Activated naive CD4-positive, alpha-beta T cell treated with anti-CD3 and anti-CD28 coated beads, Interleukin-2, amount 50 U/mL, for 16 hours (primary cell): Measurements from ENCODE around the gene FKBP7.
A peak's percentile ranks its signal among the peaks of the same experiment; 100 is the strongest.
"Not testable (repeated sequence)": the region's sequence is repeated elsewhere in the genome, so short reads cannot be mapped to it uniquely, and the experiment has no call there.

Source experiments
- DNase-seq: peaks from one replicate; pipeline ENCODE4 v3.0.0-alpha.2; 2020

Gene FKBP7, protein sequence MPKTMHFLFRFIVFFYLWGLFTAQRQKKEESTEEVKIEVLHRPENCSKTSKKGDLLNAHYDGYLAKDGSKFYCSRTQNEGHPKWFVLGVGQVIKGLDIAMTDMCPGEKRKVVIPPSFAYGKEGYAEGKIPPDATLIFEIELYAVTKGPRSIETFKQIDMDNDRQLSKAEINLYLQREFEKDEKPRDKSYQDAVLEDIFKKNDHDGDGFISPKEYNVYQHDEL

DNA sequence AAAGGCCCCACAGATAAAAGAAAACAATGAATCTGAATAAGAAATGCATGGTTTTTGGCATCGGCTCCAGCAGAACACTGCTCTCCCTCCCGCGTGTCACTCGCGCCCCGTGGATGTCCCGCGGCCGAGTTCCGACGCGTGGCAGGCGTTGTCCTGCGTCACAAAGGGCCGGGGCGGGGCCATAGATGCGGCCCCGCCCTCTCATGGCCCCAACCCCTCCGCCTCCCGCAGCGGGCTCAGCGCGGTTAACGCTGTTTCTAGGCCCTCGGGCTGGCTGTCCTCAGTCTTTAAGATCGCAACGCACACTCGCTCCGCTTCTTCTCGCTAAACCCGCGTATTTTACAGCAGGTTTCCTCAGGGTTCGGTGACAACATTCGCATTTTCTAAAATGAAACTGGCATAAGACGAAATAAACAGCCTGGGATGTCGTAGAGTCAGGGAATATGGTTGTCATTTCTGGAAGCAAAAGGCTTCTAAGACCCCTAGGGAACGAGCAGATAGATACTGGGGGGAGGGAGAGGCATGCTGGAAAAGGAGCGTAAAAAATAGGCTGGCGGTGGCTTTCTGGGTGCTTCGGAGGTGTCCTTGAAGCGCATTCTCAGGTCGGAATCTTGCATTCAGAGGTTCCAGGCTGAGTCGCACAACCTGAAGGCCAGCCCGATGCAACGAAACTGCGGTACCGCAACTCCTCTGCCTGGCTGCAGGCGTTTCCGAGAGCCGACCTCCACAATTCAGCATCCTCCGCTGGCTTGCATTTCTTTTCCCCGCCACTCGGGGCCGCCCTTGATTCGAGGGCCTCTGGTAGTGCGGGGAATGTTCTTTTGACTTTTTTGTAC, at the start of gene FKBP7:
FKBP7 (minus strand) TSS at position 162 of the 836 bp plus-strand sequence; CDS start at position 61, 101 bp downstream.
- DNase-seq, result peak; percentile 82

GRCh38 chr2:178527592-178527991, 49.2 kb upstream of the FKBP7 start:
- DNase-seq, result no peak

GRCh38 chr2:178526256-178526655, 47.9 kb upstream of the FKBP7 start:
- no peak for DNase-seq

DNA sequence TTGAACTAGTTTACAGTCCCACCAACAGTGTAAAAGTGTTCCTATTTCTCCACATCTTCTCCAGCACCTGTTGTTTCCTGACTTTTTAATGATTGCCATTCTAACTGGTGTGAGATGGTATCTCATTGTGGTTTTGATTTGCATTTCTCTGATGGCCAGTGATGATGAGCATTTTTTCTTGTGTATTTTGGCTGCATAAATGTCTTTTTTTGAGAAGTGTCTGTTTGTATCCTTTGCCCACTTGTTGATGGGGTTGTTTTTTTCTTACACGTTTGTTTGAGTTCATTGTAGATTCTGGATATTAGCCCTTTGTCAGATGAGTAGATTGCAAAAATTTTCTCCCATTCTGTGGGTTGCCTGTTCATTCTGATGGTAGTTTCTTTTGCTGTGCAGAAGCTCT, 47.1 kb upstream of the FKBP7 start:
- DNase-seq, result not testable (repeated sequence)

- not testable (repeated sequence) for DNase-seq
Measured at GRCh38 chr2:178525010-178525409, 46.6 kb upstream of the FKBP7 start.

- no peak for DNase-seq
Measured at GRCh38 chr2:178523596-178524134, 45.3 kb upstream of the FKBP7 start.

- peak; percentile 83 for DNase-seq
Measured at GRCh38 chr2:178522950-178523595, 44.7 kb upstream of the FKBP7 start.

GRCh38 chr2:178521304-178522150, 43.1 kb upstream of the FKBP7 start:
- no peak for DNase-seq

GRCh38 chr2:178517496-178517895, 39.1 kb upstream of the FKBP7 start:
- no peak for DNase-seq

DNA sequence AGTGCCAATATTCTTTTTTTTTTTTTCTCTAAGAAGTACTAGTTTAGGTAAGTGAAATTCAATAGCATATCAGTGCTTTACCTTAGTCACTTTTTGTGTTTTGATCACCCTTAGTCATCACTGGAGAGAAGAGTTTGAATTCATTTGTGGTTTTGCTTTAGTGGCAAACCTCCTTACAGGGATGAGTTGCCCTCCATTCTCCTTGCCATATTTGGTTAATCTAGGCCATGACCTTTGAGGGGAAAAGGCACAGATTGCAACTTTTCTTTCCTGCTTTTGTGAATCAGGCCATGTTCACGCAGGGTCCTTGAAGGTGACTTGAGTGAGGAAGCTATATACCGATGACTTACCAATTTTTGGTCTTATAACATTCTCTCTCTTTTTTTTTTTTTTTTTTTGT, 36.3 kb upstream of the FKBP7 start:
- DNase-seq, result peak; percentile 39

DNA sequence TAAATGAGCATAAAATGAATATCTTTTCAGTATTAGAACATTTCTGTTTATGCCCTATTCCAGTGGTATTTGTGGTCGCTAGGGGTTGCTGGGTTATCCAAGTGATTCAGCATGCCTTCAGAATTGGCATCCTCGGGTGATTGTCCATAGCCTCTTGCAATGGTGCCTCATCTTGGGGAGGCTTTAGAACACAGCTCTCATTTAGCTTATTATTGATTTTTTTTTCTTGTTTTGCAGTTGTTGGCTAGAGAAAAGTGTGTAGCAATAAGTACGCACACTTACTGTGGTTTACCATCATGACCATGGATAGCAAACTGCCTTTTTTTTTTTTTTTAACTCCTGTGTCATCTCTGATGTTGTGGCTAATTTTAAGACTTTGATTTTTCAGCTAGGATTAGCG, 35.5 kb upstream of the FKBP7 start:
- no peak for DNase-seq

- DNase-seq, result no peak
Measured at GRCh38 chr2:178512484-178512883, 34.1 kb upstream of the FKBP7 start.

DNA sequence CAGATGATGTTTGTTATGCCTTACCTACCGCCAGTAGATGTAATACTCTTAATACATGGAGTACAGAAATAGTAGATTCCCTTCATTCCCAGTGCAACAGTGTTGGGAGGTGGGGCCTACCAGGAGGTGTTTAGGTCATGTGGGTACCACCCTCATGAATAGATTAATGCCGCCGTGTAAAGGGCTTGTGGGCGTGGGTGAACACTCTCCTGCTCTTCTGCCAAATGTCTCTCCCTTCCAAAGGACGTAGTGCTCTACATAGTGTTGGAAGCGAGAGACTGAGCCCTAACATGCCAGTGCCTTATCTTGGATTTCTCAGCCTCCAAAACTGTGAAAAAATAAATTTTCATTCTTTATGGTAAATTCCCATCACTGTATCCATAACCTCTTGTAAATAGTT, 32.0 kb upstream of the FKBP7 start:
- DNase-seq, result no peak

- no peak for DNase-seq
Measured at GRCh38 chr2:178508646-178509045, 30.2 kb upstream of the FKBP7 start.

DNA sequence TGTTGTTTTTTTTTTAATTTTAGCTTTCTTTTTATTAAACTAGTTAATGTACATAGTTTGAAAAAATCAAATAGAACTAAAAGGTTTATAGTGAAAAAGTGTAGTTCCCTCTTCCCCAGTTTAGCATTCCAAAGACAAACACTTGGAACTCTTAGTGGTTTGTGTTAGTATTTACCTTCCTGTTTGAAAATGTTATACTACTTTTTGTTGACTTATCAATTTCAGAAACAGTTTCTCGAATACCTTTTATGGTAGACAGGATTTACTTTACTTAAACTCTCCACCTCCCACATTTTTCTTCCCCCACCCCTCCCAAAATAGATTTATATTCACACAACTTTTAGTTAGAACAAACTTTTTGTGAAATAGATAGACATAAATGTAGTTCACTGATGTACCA, 28.5 kb upstream of the FKBP7 start:
- DNase-seq, result no peak

- DNase-seq, result no peak
Measured at GRCh38 chr2:178506524-178506923, 28.1 kb upstream of the FKBP7 start.

GRCh38 chr2:178506101-178506500, 27.7 kb upstream of the FKBP7 start:
- no peak for DNase-seq

GRCh38 chr2:178502751-178503150, 24.4 kb upstream of the FKBP7 start:
- DNase-seq, result no peak

- no peak for DNase-seq
Measured at GRCh38 chr2:178499640-178500039, 21.2 kb upstream of the FKBP7 start.

DNA sequence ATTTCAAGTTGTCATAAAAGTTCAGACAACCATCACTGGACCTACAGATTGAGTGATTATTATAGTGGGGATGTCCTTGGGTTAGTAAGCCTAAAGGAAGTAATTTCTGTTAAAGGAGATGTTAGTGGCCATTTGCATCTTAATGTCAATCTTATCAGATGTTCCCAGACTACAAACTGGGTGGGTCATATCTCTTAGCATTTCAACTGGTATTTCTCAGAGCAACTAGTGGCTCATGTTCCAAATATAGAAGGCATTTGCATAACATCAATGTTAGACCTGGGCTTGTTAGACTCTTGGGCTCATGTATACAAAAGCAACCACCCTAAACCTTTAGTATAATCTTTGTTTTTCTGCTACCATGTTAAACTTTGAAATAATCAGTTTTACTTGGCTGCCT, 19.7 kb upstream of the FKBP7 start:
- no peak for DNase-seq

DNA sequence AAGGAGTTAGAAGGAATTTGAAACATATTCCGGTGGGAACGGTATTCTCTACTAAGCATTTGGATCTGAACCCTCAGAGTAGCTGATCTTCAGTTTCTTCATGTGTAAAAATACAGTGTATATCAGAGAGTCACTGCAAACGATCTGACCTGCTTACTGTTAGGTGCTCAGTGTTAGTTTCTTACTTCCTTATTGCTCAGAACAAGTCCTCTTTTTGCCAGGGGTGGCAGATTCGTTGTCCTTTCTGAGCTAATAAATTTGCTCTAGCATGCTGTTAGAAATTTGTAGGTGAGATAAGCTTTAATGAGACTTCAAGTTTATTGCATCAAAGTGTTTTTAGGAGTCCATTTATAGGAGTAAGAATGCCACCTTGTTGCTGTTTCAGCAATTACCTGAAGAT, 17.6 kb upstream of the FKBP7 start:
- no peak for DNase-seq

GRCh38 chr2:178491612-178492011, 13.2 kb upstream of the FKBP7 start:
- DNase-seq, result no peak

- no peak for DNase-seq
Measured at GRCh38 chr2:178485356-178485755, 7.0 kb upstream of the FKBP7 start.
